Measurements from ENCODE around the gene EMP2. TPM values are rescaled to one million over a fixed set of nuclear protein-coding genes. Genes with fewer than 3 reads are reported as not detected.

Gene EMP2
- total RNA-seq (2022; extraction: Qiagen RNA extraction): 32.1 to 47.2 TPM (median 42.2 TPM) in 5 replicates

DNA sequence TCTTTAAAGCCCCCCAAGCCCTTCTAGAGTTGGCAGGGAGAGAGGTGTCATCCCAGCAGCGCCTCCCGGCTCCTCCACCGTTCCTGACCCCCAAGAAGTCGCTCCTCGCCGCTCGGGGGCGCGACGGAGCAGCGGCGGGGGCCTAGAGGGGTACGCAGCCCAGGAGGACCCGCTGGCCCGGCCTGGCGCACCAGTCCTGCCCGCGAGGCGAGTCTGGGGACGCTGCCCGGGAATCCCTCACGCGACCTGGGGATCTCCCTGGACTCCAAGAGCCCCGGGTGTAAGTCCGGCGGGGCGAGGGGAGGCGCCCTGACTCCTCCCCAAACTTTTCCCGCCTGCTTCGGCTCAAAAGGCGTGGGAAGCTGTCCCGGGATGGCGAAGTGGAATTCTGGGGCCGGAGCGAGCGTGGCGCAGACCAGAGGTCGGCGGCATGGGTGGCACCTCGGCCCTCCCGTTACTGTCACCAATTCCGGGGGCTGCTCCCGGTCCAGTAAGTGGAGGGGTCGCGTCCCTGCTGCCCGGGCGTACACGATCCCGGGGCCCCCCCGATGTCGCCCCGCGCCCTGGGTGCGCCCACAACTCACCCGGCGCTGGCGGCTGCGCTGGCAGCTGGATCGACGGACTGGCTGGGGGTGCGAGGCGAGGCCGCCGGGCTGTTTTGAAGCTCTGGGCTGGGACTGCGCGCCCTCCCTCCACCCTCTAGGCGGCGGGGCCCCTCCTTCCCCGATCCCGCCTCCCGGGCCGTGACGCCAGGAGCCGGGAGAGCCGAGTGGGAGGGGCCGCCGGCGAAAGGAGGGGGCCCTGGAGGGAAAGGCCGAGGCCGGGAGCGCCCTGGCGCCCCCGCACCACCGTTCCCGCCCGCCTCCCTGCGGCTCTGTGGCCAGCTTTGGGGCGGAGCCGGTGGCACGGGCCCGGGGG lies at the start of gene EMP2:
TSS of gene EMP2 (minus strand) at position 634 of the 918 bp plus-strand sequence. CDS start 32,981 bp downstream, outside the sequence.

Other genes starting within 250 kb of the EMP2 start
- 9.9 to 12.4 TPM (median 10.6 TPM) in 5 replicates for gene ATF7IP2, start 194.5 kb downstream of the EMP2 start, total RNA-seq (2022; extraction: Qiagen RNA extraction)
- 0.08 to 0.17 TPM (median 0.16 TPM) in 3 of 5 replicates, not detected in the others for gene TEKT5, start 114.3 kb upstream of the EMP2 start, total RNA-seq (2022; extraction: Qiagen RNA extraction)
- 43.3 to 47.9 TPM (median 46.8 TPM) in 5 replicates for gene NUBP1, start 163.2 kb upstream of the EMP2 start, total RNA-seq (2022; extraction: Qiagen RNA extraction)
- gene TVP23A, start 238.2 kb upstream of the EMP2 start, total RNA-seq (2022; extraction: Qiagen RNA extraction): 0.08 to 0.18 TPM (median 0.13 TPM) in 5 replicates